Breast epithelium (tissue), 4 donors: ENCODE measurements around the gene USO1. TPM values are rescaled to one million over a fixed set of nuclear protein-coding genes. Genes with fewer than 3 reads are reported as not detected.

ENCODE experiments used
- DNase-seq, 2 donors: peaks; one replicate each; pipeline ENCODE4 v3.0.0-alpha.2; 2019; ENCODE audit warnings: low spot score in 2 of 2
- H3K27ac ChIP-seq, 2 donors: fragments of 200-600 bp; sonication (generic) in 1 of 2; one replicate each; pipeline ENCODE4 v1.5.1; 2016 to 2019; ENCODE audit warnings: mild to moderate bottlenecking in 1 of 2
- H3K27me3 ChIP-seq, 2 donors: fragments of 200-600 bp; sonication (generic) in 1 of 2; one replicate each; pipeline versions ENCODE4 v1.5.1 to v1.6.0; 2017 to 2019; ENCODE audit warnings: control low read depth in 1 of 2, mild to moderate bottlenecking in 1 of 2
- H3K36me3 ChIP-seq: fragments of 200-600 bp; one replicate; pipeline ENCODE4 v1.5.1; 2019
- H3K4me1 ChIP-seq, 2 donors: fragments of 200-600 bp; sonication (generic); one replicate each; pipeline ENCODE4 v1.5.1; 2016 to 2019; ENCODE audit warnings: control low read depth in 1 of 2
- H3K4me3 ChIP-seq, 3 donors: fragments of 200-600 bp; sonication (generic); 1 replicate in 2 of 3; 2 replicates in 1 of 3; pipeline ENCODE4 v1.5.1; 2016 to 2019; ENCODE audit warnings: mild to moderate bottlenecking in 3 of 3, moderate library complexity in 2 of 3
- H3K9me3 ChIP-seq, 2 donors: fragments of 200-600 bp; sonication (generic) in 1 of 2; one replicate each; pipeline ENCODE4 v1.5.1; 2016 to 2019; ENCODE audit warnings: control low read depth in 1 of 2
- POLR2A ChIP-seq: fragments of 450-650 bp; IDR thresholded peaks from one replicate; pipeline ENCODE4 v1.6.1; 2016; ENCODE audit warnings: antibody characterized with exemption, mild to moderate bottlenecking, moderate library complexity
- POLR2AphosphoS5 ChIP-seq, 3 donors: sonication (generic); formaldehyde crosslinking; IDR thresholded peaks; one replicate each; pipeline ENCODE4 v1.6.1; 2017; ENCODE audit warnings: antibody characterized with exemption in 3 of 3
- intact Hi-C: fragments of 100-400 bp; cut with DNase I; formaldehyde crosslinking; loops from one replicate; pipeline ENCODE4 v1.15.1; 2023; ENCODE audit warnings: low total_unique reads
- total RNA-seq, 3 donors: library from RNA; depleted of rRNA; stranded (reverse); fragments of >200 nt; gene quantifications; one replicate each; pipeline ENCODE4 v1.1.0, GENCODE V29; 2016
- TF ChIP-seq, protein P1 (sequence below), 3 donors: fragments of 450-650 bp; IDR thresholded peaks; one replicate each; pipeline ENCODE4 v1.5.1; 2016 to 2017; ENCODE audit warnings: antibody characterized with exemption in 3 of 3, mild to moderate bottlenecking in 3 of 3, moderate library complexity in 3 of 3

The USO1 gene
- total RNA-seq, 3 donors from 2014 or later, result 74.1 to 76.7 (median 74.1) TPM

DNA sequence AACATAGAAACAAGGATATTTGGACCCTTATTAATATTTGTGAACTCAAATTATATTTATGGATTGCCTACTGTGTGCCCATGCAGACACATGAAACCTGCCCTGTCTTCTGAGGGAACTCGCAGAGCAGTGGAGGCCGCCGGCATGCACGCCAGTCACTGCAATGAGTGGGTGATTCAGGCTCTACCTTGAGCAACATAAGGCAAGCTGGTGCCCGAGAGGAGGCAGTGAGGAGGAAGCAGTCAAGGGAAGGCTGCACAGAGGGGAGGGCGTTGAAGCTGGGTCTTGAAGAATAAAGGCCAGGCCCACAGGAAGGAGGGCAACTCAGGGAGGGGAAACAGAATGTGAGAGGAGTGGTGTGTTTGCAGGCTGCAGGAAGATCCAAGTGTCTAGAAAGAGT is 125.1 kb downstream of the USO1 start:
- intact Hi-C loops, result no loop called here
- Histone ChIP-seq H3K36me3 (no peaks in the 10 kb centered on the region), H3K27ac (no peak overlapping the region), H3K4me1 (no peaks in the 10 kb centered on the region), H3K9me3 (no peaks in the 10 kb centered on the region), H3K27me3 (no peaks in the 10 kb centered on the region), H3K4me3 (no peak overlapping the region)
- no peak for DNase-seq
- no peak for TF ChIP-seq POLR2A
- TF ChIP-seq, protein P1, sequence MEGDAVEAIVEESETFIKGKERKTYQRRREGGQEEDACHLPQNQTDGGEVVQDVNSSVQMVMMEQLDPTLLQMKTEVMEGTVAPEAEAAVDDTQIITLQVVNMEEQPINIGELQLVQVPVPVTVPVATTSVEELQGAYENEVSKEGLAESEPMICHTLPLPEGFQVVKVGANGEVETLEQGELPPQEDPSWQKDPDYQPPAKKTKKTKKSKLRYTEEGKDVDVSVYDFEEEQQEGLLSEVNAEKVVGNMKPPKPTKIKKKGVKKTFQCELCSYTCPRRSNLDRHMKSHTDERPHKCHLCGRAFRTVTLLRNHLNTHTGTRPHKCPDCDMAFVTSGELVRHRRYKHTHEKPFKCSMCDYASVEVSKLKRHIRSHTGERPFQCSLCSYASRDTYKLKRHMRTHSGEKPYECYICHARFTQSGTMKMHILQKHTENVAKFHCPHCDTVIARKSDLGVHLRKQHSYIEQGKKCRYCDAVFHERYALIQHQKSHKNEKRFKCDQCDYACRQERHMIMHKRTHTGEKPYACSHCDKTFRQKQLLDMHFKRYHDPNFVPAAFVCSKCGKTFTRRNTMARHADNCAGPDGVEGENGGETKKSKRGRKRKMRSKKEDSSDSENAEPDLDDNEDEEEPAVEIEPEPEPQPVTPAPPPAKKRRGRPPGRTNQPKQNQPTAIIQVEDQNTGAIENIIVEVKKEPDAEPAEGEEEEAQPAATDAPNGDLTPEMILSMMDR (IDR thresholded peaks at IDR 0.05), result no peak
- TF ChIP-seq POLR2AphosphoS5 (IDR thresholded peaks at IDR 0.05), result no peak

DNA sequence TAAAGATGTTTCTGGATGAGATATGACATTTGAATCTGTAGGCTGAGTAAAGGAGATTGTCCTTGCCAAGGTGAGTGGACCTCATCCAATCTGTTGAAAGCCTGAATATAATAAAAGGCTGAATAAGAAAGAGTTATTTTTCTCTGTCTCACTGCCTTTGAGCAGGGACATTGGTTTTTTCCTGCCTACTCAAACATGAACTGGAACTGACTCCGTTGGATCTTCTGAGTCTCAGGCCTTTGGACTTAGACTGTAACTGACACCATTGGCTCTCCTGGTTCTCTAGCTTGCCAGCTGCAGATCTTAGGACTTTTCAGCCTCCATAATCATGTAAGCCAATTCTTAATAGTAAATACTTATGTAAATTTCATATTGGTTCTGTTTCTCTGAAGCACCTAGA is 134.3 kb downstream of the USO1 start:
- intact Hi-C loops, result no loop called here
- Histone ChIP-seq H3K36me3 (no peaks in the 10 kb centered on the region), H3K27me3 (no peaks in the 10 kb centered on the region), H3K27ac (no peak overlapping the region), H3K4me1 (no peaks in the 10 kb centered on the region), H3K9me3 (no peaks in the 10 kb centered on the region), H3K4me3 (no peak overlapping the region)
- TF ChIP-seq, protein P1 (IDR thresholded peaks at IDR 0.05), result no peak
- TF ChIP-seq POLR2A (no peak), POLR2AphosphoS5 (IDR thresholded peaks at IDR 0.05) (no peak)
- DNase-seq, result no peak

DNA sequence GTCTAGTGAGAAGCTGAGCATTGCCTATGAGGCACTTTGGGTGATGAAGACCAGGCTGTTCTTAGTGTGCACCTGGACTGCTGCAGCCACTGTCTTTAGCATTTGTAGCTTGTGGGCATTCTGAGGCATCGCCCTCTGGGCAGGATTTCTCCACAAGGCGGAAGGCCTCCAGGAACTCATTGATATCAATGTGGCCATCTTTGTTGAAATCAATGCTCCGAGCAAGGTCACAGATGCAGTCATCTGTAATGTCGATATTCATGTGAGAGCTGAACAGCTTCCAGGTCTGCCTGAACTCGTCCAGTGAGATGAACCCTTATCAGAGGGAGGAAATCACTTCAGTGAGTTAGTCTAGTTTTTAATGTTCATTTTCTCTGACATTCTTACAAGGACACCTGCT is 136.2 kb downstream of the USO1 start:
- Histone ChIP-seq H3K4me3 (no peak overlapping the region), H3K27me3 (no peaks in the 10 kb centered on the region), H3K36me3 (no peaks in the 10 kb centered on the region), H3K27ac (no peak overlapping the region), H3K9me3 (no peaks in the 10 kb centered on the region), H3K4me1 (no peaks in the 10 kb centered on the region)
- no peak for DNase-seq
- TF ChIP-seq, protein P1 (IDR thresholded peaks at IDR 0.05), result no peak
- TF ChIP-seq POLR2A (no peak), POLR2AphosphoS5 (IDR thresholded peaks at IDR 0.05) (no peak)
- intact Hi-C loops, result no loop called here

Other genes starting within 250 kb of the USO1 start
- 10 to 100 TPM; 23.6 to 46.7 (median 25.6) TPM for gene RCHY1, start 210.2 kb upstream of the USO1 start, total RNA-seq
- gene THAP6, start 210.1 kb upstream of the USO1 start, total RNA-seq, result 10 to 100 TPM; 22.2 to 25.9 (median 25.9) TPM
- not detected for gene ODAPH, start 168.5 kb upstream of the USO1 start, total RNA-seq
- gene CDKL2, start 94.0 kb upstream of the USO1 start, total RNA-seq, result 1 to 10 TPM in 2 of 3 donors, under 1 TPM in 1; 0.16 to 2.3 (median 1.6) TPM
- 10 to 100 TPM; 75.4 to 92.6 (median 86.2) TPM for gene G3BP2, start 51.2 kb upstream of the USO1 start, total RNA-seq
- under 1 TPM in 2 of 3 donors, not detected in 1; 0.15 to 0.33 TPM for gene PPEF2, start 177.9 kb downstream of the USO1 start, total RNA-seq
- gene NAAA, start 216.4 kb downstream of the USO1 start, total RNA-seq, result 10 to 100 TPM; 56.5 to 92.8 (median 78.6) TPM